Smooth muscle cell of the brain vasculature (primary cell): ENCODE results near the gene LCP2.

ENCODE experiments used
- DNase-seq: peaks from one replicate; pipeline ENCODE4 v3.0.0-alpha.2; 2012; ENCODE audit warnings: low read depth, low spot score

The LCP2 gene

GRCh38 chr5:170217831-170218230 is 79.7 kb downstream of the LCP2 start:
- no peak for DNase-seq

GRCh38 chr5:170216257-170216864 is 81.2 kb downstream of the LCP2 start:
- no peak for DNase-seq

- no peak for DNase-seq
These were observed 85.8 kb downstream of the LCP2 start for GRCh38 chr5:170211575-170212334.

- no peak for DNase-seq
These were observed 90.6 kb downstream of the LCP2 start for GRCh38 chr5:170206958-170207357.

- DNase-seq: no peak
These were observed 91.4 kb downstream of the LCP2 start for GRCh38 chr5:170206216-170206615.

GRCh38 chr5:170204202-170204601 is 93.4 kb downstream of the LCP2 start:
- DNase-seq: no peak

- no peak for DNase-seq
These were observed 95.5 kb downstream of the LCP2 start for GRCh38 chr5:170202117-170202516.

GRCh38 chr5:170201311-170201710 is 96.3 kb downstream of the LCP2 start:
- no peak for DNase-seq

- DNase-seq: no peak
These were observed 96.7 kb downstream of the LCP2 start for GRCh38 chr5:170200876-170201275.
